ENCODE data around the gene ADAM17. TPM values are rescaled to one million over a fixed set of nuclear protein-coding genes. Genes with fewer than 3 reads are reported as not detected.
"Not testable (repeated sequence)": the region's sequence is repeated elsewhere in the genome, so short reads cannot be mapped to it uniquely, and the experiment has no call there.

Gene ADAM17
- polyA plus RNA-seq, 4 donors, result 34.8 to 50.6 (median 42.0) TPM

GRCh38 chr2:9570182-9571060, 14.8 kb upstream of the ADAM17 start:
- DNase-seq (ENCODE audit: low read depth in 4 of 4, low spot score in 2 of 4), result no peak

DNA sequence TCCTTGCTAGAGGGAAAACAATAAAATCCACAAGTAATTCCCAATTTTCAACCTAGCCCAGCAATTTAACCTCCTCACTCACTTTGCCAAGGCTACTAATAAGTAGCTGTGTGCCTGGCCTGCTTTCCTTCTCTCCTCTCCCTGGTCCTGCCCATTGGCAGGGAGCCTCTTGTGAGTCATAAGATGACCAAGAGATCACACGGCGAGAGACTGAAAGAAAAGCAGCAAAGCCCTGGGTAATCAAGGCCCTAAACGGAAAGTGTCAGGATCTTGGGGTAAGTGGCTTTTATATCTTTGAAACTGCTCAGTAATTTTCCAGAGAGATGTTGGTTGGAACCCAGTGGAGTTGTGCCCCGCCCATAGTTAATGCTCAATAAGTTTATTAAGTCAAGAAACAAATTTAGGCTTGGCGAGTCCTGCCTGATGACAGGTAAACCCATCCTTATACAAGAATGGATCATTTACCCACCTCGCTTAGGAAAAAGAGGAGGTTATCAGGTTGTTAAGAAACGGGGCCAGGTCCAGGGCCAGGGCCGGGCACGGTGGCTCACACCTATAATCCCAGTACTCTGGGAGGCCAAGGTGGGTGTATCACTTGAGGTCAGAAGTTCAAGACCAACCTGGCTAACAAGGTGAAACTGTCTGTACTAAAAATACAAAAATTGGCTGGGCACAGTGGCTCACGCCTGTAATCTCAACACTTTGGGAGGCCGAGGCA, 10.0 kb upstream of the ADAM17 start:
- no peak for DNase-seq (ENCODE audit: low read depth in 4 of 4, low spot score in 2 of 4)

DNA sequence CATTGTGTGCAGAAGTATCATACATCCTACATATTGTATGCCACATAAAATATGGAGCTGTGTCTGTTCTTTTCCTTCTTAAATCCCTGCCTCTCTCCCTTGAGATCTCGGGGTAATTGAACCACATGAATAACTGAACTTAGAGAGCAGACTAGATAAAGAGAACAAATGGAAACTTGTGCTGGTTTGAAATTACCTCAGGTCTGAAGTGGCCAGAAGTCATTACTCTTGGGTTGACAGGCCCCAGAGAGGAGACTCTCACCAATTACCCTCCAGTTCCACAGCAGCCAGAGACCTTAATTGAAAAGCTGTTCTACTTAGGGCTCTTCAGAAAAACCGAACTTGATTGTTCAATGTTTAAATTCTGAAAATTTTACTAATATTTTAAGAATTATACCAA, 5.0 kb upstream of the ADAM17 start:
- DNase-seq (ENCODE audit: low read depth in 4 of 4, low spot score in 2 of 4), result no peak

- DNase-seq (ENCODE audit: low read depth in 4 of 4, low spot score in 2 of 4), result no peak
These were observed 3.3 kb upstream of the ADAM17 start for GRCh38 chr2:9558948-9559381.

DNA sequence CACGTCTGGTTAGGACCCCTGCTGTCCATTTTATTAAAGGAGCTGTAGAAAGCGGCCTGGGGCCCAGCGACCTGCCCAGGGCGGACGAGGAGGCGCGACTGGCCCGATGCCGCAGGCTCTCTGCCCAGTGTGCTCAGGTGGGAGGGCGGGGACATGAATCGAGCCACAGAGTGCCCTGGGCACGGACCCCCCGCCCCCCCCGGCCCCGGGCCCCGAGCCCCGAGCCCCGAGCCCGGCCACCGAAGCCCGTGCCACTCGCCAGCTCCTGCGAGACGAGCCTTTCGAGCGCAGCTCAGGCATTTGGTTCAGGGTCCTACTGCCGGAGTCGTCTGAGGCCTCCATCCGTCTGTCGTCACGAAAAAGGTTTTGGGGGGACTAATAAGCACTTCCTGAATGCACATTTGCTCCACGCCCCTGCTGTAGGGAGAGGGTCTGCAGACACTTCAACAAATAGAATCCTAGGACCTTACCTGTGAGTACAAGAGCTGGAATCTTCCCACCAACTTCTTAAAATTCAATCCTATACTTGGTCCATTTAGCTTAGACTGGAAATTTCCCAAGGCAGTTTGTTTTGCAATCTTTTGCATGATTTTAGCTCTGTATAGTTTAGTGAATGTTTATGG, 602 bp upstream of the ADAM17 start:
- DNase-seq (ENCODE audit: low read depth in 4 of 4, low spot score in 2 of 4), result peak; percentile 21 to 32 (median 28)

DNA sequence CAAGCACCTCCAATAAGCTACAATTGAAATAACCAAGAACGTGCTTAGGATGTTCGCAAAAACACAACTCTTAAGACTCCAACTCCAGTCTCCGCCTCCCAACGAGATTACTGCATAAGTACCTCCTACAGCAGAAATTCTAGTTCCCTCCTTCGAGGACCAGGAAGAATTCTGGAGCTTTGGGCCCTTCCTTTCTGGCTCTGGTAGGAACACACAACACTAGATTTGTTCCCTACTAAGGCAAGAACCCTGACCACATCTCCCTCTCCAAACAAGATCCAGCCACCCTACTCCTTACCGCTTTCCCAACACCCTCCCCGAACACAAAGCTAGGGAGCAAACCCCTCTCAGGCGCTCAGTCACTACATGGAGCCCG, 721 bp downstream of the ADAM17 start:
- DNase-seq (ENCODE audit: low read depth in 4 of 4, low spot score in 2 of 4), result peak in 3 of 4 donors; percentile 46 to 69 (median 50)

DNA sequence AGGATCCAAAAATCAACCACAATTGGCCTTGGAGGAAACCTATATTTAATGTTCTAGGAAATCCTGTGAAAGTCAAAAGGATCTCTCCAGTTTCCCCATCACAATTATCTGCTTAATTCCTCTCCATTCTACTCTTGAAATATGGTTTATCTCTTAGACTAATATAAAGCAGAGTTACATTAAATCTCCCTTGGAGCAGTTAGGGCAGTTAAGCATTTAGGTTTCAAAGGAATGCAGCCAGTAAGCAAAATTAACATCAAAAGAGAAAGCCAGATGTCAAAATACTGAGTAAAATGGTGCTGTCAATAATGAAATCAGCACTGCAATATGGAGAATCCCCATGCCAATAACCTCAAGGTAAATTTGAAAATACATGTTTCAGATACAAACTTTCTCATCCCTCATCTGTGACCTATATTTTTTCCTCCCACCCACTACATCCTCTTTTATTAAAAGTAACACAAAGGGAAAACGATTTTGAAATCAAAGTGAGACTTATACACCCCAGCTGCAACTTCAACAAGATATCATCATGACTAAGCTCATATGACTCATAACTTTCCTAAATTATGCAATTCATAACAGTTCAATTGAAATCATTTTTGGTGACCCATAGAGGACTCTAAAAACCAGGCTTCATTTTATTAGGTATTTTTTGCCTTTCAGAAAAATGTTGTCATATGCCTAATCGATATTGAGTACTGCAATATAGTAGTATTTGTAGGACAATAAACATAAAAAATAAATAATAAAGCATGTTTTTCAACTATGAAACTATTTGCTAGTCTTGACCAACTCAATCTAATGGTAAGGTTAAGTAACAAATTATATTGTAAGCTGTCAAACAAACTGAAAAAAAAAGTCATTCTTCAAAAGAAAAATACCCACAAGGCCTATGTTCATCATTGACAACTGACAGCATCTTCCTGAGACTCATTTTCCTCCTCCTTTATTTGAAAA, 3.1 kb downstream of the ADAM17 start:
- no peak for DNase-seq (ENCODE audit: low read depth in 4 of 4, low spot score in 2 of 4)

DNA sequence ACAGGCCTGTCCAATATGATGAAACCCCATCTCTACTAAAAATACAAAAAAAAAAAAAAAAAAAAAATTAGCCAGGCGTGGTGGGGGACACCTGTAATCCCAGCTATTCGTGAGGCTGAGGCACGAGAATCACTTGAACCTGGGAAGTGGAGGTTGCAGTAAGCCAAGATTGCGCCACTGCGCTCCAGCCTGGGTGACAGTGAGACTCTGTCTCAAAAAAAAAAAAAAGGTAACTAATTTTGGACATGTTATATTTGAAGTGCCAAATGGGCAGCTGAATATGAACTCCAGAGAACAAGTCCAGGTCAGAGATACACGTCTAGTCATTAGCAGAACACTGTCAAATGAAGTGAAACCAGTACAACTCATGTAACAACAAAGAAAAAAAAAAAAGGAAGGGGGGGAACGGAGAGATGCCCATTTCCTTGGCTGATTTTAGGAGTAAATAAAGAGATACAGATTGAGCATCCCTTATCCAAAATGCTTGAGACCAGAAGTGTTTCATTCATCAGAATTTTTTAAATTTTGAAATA, 4.7 kb downstream of the ADAM17 start:
- not testable (repeated sequence) for DNase-seq (ENCODE audit: low read depth in 4 of 4, low spot score in 2 of 4)

GRCh38 chr2:9549420-9549819, 6.2 kb downstream of the ADAM17 start:
- no peak for DNase-seq (ENCODE audit: low read depth in 4 of 4, low spot score in 2 of 4)

DNA sequence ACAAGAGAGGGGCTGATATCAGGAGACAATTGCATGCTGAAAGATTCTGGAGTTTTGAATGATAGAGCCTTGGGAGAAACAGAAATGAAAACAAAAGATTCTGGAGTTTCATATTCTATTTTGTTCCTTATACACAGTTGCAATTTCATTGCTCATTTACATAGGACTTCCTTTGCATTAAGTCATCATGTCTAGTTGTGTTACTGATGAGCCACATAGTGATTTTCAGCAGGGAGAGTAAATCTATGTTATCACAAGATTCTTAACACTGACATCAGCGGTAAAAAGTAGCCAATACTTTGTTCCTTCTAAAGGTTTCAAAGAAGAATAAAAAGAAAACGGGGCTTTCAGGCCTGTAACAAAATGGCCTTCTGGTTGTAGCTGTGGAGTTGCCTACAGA, 7.1 kb downstream of the ADAM17 start:
- DNase-seq (ENCODE audit: low read depth in 4 of 4, low spot score in 2 of 4), result no peak

DNA sequence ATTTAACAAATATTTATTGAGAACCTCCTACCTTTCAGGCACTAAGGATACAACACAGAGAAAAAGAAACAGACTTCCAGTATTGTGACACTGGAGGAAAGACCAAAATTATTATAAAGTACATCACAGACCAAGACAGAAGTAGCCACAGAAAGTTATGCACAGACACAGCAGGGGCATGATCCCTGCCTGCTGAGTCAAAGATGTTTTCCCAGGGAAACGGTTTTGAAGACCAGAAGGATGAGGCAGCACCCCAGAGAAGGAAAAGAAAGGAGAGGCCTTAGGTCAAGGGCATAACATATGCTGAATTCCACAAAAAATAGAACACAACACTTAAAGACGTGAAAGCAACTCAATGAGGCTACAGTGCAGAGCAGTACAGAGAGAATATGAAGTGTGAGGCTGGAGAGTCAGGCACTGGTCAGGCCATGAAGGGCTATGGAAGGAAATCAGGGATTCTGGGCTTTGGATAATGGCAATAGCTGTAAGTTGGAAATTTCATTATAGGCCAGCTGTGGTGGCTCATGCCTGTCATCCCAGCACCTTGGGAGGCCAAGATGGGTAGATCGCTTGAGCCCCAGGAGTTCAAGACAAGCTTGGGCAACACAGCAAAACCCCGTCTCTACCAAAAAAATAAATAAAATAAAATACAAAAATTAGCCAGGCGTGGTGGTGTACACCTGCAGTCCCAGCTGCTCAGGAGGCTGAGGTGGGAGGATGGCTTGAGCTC, 8.2 kb downstream of the ADAM17 start:
- no peak for DNase-seq (ENCODE audit: low read depth in 4 of 4, low spot score in 2 of 4)

DNA sequence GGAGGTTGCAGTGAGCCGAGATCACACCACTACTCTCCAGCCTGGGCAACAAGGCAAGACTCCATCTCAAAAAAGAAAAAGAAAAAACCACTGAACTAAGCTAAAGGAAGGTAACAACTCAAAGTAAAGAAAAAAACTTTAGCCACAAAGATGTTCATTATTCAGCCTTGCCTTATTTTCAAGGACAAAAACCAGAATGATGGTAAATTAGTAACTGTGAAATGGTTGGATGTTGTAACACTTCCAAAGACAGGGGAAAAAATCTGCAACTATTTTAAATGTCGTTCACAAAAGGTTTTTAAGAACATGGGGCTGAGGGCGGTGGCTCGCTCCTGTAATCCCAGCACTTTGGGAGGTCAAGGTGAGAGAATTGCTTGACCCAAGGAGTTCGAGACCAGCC, 10.1 kb downstream of the ADAM17 start:
- DNase-seq (ENCODE audit: low read depth in 4 of 4, low spot score in 2 of 4), result no peak

- DNase-seq (ENCODE audit: low read depth in 4 of 4, low spot score in 2 of 4), result no peak
These were observed 12.1 kb downstream of the ADAM17 start for GRCh38 chr2:9543557-9543956.

DNA sequence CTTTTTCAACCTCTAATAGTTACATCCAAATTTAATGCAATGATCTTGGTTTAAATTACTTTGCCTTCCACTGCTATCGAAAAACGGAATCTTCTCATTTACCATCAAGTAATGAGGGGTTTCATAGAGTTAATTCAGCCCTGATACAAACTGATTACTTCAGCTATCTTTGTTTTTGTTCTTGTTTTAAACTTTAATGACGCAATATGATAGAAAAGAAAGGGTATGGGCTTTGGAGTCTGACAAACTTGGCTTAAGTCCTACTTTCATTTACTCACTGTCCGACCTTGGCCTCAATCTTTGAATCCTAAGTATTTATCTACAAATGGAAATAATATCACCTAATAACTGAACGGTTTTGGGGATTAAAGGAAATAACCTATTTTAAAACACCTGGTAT, 16.1 kb downstream of the ADAM17 start:
- no peak for DNase-seq (ENCODE audit: low read depth in 4 of 4, low spot score in 2 of 4)

- peak in 1 of 4 donors; percentile 13 for DNase-seq (ENCODE audit: low read depth in 4 of 4, low spot score in 2 of 4)
These were observed 17.6 kb downstream of the ADAM17 start for GRCh38 chr2:9538000-9538507.

DNA sequence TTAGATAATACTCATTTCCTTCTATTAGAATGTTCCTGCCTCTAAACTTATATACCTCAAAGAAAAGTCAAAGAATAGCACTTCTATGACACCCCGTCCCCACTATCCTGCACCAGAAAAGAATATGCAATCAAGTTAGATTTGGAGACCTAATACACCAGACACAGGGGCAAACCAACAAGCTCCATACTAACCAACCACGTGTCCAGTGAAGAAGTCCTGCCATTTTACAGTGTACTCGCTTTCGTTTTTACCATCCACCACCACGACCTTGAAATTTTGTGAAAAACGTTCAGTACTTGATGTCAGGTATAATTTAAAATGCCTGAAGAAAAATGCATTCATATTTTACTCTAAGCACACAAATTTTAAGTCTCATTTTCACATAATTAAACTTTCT, 19.1 kb downstream of the ADAM17 start:
- no peak for DNase-seq (ENCODE audit: low read depth in 4 of 4, low spot score in 2 of 4)

- DNase-seq (ENCODE audit: low read depth in 4 of 4, low spot score in 2 of 4), result no peak
These were observed 20.5 kb downstream of the ADAM17 start for GRCh38 chr2:9535177-9535576.

GRCh38 chr2:9533663-9534062, 22.0 kb downstream of the ADAM17 start:
- DNase-seq (ENCODE audit: low read depth in 4 of 4, low spot score in 2 of 4), result no peak

- no peak for DNase-seq (ENCODE audit: low read depth in 4 of 4, low spot score in 2 of 4)
These were observed 23.2 kb downstream of the ADAM17 start for GRCh38 chr2:9532421-9532820.
